Superior temporal gyrus (tissue), 1 donor: ENCODE measurements around the gene SDHA.
A peak's percentile ranks its signal among the peaks of the same experiment; 100 is the strongest.

Source experiments
- DNase-seq: peaks from one replicate; pipeline ENCODE4 v3.0.0-alpha.2; 2016; ENCODE audit errors: extremely low spot score

The SDHA gene

DNA sequence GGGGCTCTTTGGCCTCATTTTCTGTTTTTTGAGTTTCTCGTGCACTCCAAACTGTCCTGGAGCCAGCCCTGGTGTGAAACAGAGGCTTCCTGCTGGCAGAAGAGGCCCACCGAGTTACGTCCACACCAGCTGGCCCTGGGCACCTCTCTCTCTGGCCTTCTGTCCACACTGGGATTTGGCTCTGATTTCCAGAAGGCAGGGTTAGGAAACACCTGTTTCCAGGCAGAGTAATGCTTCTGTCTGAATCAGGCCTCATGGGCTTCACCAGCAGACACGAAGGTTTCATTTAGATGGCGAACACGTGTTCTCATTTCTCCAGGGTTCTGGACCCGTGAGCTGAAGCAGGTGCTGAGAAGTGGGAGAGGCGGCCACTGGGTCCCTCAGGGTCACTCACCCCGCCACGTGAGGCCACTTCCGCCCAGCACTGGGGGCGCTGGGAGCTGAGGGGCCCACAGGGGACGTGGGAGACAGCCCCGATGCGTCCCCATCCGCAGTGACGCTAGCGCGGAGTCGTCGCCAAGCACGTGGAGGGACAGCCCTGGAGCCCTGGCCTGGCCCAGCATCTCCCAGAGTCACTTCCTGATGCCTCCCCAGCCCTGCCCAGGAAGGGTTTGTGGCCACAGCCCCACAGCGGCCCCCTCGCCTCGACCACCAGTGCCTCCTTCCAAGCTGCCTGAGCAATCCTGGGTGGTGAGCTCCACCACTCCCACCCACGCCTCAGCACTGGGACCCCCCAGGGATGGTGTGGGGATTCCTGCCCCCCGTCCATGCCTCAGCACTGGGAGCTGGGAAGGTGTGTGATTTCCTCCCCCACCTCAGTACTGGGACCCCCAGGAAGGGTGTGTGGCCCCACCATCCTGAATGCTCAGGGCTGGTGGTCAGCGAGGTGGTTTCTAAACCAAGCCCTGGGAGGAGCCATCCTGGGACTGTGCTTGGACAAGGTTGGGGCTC, 31.8 kb upstream of the SDHA start:
- DNase-seq = no peak

GRCh38 chr5:187042-187431, 31.1 kb upstream of the SDHA start:
- no peak for DNase-seq

DNA sequence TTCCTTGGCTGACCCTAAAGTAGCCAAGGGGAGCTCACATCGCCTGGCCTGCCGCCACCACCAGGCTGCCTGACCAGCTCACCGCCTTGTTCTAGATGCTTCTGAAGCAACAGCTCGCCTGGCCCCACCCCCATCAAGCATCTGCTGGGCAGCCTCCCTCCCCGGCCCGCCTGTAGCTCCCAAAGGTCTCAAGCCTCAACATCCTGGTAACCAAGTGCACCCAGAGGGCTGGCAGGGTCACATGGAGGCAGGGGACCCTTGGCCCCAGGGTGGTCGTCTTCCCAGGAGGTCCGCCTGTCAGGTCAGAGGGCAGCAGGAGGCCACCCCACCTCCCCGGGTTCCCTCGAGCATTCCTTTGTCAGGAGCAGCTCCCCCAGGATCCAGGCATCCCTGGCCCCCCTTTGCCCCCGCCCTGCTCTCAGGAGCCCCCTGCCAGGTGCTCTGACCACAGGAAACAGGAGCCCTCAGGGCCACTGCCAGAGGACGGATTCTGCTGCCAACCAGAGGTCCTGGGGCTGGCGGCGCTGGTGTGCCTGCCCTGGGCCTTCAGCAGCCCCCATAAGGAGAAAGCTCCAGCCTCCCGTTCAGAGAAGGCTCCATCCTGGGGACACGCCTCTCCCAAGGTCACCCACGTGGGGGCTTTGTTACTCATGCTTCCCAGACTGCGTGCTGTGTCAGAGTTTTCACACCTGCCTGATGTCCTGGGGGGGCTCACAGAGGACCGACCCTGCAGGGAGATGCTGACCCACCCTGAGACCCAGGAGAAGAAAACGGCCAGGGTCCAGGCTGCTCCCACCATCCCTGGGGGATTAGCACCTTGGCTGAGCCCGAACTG, 30.3 kb upstream of the SDHA start:
- no peak for DNase-seq

- peak; percentile 89 for DNase-seq
Measured at GRCh38 chr5:188488-189481, 29.3 kb upstream of the SDHA start.

DNA sequence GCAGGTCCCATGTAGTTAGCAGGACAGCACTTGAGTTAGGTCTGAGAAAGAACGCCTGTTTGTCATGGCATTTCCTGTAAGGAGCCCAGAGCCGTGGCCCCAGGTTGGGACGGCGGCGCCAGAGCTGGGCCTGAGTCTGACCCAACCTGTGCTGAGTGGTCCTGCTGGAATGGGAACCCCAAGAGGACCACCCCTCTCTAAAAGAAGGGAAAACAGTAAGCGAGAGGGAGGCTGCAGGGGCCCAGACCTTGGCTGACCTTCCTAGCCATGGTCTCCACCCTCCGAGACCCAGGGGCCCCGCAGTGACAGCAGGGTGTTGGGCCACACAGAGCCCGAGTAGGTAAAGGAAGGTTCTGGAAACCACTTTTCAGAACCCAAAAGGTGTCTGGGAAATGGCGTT, 28.6 kb upstream of the SDHA start:
- no peak for DNase-seq

- no peak for DNase-seq
Measured at GRCh38 chr5:189976-190365, 28.1 kb upstream of the SDHA start.

DNA sequence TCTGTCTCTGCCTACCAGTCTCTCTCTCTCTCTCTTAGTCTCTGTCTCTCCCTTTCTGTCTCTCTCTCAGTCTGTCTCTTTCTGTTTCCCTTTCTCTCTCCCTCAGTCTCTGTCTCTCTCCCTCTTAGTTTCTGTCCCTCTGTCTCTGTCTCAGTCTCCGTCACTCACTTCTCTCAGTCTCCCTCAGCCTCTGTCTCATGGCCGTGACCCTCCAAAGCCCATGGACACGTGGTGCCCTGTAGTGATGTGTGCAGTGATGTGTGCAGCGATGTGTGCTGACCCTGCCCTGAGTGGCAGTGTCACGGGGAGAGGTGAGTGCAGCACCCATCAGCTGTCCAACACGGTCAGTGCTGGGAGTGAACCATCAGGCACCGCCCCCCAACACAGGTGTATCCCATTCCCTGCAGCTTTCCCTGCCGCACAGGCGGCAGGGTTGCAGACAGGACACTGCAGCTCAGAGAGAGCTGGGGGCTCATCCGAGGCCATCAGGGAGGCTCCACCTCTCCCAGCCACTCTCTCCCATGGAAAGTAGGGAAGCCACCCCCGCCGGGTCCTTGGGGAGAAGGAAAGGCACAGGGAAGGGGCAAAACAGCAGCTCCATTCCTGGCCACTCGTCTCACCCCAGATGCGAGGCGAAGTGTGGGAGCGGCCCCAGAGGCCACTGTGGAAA, 27.6 kb upstream of the SDHA start:
- DNase-seq = no peak

- DNase-seq = peak; percentile 16
Measured at GRCh38 chr5:191036-191948, 26.8 kb upstream of the SDHA start, which contains the start of gene LRRC14B. Gene LRRC14B, plus strand, starts transcription at chr5:191495. Its CDS starts 44 bp downstream, at chr5:191539.

- no peak for DNase-seq
Measured at GRCh38 chr5:191949-192690, 26.0 kb upstream of the SDHA start.

DNA sequence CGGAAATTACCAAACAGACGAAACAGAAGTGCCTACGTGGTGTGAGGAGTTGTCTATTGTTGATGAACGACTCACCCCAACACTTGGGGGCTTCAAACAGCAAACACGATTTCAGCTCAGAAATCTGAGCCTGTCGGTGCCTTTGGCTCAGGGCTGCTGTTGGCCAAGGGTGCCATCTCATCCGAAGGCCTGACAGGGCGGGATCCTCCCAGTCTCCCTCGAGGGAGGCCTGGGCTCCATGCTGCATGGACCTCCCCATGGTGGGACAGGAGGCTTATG, 25.5 kb upstream of the SDHA start:
- no peak for DNase-seq

DNA sequence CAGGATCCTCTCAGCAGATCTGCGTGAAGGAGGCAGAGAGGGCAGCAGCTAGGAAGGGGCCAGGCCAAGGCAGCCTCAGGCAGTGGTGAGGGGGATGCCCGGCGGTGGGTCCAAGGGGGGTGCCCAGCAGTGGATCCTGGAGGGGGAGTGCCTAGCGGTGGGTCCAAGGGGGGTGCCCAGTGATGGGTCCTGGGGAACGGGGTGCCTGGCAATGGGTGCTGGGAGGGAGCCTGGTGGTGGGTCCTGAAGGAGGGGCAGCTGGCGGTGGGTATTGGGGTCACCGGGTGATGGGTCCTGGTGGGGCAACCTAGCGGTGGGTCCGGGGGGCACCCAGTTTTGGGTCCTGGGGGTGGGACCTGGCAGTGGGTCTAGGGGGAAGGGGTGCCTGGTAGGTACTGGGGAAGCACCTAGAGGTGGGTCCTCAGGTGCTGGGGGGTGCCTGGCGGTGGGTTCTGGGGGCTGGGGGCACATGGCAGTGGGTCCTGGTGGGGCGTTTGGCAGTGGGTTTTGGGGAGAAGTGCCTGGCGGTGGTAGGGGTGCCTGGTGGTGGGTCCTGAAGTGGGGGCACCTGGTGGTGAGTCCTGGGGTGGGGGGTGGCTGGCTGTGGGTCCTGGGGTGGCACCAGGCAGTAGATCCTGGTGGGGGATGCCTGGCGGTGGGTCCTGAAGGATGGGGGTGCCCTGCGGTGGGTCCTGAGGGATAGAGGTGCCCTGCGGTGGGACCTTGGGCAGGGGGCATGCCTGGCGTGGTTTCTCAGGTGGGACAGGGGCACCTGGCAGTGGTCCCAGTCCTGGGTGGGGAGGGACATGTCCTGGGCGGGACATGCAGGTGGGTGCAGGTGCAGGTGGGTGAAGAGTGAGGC, 24.9 kb upstream of the SDHA start:
- no peak for DNase-seq

- no peak for DNase-seq
Measured at GRCh38 chr5:194102-194501, 24.0 kb upstream of the SDHA start.

- no peak for DNase-seq
Measured at GRCh38 chr5:194603-195209, 23.4 kb upstream of the SDHA start.

DNA sequence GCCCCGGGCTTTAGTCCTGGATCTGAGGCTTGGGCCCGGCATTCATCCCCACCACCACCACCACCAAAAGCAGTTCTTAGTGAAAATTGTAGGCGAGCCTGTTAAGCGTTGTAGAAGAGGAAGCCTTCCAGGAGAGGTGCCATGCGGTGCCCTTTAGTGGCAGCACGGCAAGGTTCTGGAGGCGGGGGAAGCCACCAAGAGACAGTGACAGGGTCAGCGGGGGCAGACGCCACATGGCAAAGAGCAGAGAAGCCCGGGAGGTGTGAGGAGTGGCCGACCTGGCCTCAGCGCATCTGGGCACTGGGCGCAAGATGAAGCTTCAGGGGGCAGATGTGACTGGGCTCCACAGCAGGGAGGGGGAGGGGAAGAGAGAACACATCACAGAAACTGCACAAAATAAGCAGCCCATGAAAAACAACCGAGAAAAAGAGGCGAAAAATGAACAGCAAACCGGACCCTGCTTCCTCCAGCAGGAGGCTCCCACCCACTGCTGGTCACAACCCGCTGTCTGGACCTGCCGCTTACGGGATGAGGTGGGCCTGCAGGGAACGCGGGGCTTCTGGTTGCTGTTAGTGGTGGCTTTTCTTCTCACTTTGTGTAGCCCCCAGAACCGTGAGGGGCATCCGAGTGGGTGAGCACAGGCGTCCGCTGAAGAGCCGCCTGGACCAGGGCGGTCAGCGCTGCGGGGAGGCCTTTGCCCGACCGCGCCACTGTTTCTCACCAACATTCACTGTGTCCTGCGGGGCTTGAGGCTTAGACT, 22.5 kb upstream of the SDHA start:
- no peak for DNase-seq

DNA sequence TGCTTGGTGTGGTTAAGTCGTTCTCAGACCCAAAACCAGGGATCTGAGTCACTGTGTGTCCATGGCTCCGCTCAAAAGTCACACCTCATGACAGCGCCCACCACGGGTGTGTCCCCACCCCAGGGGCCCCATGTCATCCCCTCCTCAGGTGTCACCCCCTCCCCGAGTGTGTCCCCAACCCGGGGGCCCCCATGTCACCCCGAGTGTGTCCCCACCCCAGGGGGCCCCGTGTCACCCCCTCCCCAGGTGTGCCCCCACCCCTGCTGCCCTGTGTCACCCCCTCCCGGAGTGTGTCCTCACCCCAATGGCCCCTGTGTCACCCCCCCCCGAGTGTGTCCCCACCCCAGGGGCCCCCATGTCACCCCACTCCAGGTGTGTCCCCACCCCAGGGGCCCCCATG, 21.8 kb upstream of the SDHA start:
- no peak for DNase-seq

GRCh38 chr5:197031-197430, 21.1 kb upstream of the SDHA start:
- DNase-seq = peak; percentile 31

DNA sequence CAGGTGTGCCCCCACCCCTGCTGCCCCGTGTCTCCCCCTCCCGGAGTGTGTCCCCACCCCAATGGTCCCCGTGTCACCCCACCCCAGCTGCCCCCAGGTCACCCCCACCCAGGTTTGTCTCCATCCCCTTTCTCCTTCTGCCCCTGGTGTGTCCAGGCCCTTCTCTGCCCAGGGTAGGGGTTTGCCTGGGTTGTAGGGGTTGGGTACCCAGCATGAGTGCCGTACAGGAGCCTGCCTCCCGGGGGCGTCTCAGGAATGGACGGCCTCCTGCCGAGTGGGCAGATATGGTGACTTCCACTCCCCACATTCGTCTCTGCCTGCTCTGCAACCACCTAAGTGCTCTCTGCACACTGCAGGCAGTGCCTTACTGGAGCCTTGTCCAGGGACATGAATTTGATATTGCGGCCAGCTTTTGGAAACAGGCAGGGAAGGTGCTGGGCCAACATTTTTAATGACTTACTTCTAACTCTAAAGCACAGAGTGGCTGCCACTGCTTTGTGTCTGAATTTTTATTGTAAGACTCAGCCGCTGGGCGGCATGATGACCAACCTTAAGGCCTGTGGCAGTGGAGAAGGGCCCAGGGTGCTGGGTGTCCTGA, 20.1 kb upstream of the SDHA start:
- no peak for DNase-seq
